GM13977 (cell line): ENCODE results near the gene CSNK1G2.

Experiments used
- DNase-seq: peaks from one replicate; pipeline ENCODE4 v3.0.0; 2012; ENCODE audit warnings: low spot score
- in situ Hi-C: fragments of 300-500 bp; cut with MboI; formaldehyde crosslinking; loops from one replicate; pipeline ENCODE4 v1.12.0; 2022; ENCODE audit warnings: low sequenced_read_pairs, low pct_unique_long_range_greater_than_20kb, mixed read lengths, inconsistent platforms; ENCODE audit not compliant: unreplicated experiment
- TF ChIP-seq, protein P1 (sequence below): IDR thresholded peaks from 2 replicates; pipeline ENCODE4 v1.5.1; 2012; ENCODE audit warnings: mild to moderate bottlenecking, control low read depth; ENCODE audit not compliant: insufficient read depth; ENCODE audit errors: extremely low read depth, missing control alignments

The CSNK1G2 gene

DNA sequence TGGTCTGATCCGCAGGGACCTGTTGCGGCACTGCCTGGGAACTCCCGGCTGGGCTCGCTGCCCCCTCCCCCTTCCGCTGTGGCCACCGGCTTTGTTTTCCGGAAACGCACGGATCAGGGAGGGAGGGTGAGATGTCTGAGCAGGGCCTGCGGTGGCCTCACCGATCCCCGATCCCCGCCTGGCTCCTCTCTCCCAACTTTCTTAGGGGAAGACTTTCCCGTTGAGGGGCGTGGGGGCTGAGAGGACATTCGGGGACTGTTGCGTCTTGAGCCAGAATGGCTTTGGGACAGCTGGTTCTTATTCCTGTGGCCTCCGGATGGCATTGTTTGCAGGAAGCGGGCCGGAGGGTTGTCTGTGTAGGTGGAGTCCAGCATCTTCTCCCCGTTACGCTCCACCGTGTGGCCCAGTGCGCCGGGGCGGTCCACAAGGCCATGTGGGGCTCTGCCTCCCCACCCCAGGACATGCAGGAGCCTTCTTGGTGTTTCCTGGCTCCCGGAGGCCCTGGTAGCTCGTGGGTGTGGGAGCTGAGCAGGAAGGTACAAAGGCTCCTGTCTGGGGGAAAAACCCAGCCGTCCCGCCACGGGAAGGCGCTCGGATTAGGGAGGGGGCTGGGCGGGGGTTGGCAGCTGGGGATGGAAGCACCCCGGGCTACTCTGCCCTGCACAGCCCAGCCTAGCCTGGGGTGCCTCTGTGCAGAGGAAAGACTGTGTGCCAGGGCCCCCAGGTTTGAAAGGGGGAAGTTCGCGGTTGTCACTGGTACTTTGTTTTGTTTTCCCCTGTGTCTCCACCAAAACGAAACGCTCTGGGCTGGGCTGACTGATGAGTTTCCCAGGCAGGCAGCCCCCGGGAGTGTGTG, 1.3 kb downstream of the CSNK1G2 start:
- in situ Hi-C loops, result no loop called here
- peak; percentile 85 for DNase-seq
- TF ChIP-seq, protein P1, sequence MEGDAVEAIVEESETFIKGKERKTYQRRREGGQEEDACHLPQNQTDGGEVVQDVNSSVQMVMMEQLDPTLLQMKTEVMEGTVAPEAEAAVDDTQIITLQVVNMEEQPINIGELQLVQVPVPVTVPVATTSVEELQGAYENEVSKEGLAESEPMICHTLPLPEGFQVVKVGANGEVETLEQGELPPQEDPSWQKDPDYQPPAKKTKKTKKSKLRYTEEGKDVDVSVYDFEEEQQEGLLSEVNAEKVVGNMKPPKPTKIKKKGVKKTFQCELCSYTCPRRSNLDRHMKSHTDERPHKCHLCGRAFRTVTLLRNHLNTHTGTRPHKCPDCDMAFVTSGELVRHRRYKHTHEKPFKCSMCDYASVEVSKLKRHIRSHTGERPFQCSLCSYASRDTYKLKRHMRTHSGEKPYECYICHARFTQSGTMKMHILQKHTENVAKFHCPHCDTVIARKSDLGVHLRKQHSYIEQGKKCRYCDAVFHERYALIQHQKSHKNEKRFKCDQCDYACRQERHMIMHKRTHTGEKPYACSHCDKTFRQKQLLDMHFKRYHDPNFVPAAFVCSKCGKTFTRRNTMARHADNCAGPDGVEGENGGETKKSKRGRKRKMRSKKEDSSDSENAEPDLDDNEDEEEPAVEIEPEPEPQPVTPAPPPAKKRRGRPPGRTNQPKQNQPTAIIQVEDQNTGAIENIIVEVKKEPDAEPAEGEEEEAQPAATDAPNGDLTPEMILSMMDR, result no peak

DNA sequence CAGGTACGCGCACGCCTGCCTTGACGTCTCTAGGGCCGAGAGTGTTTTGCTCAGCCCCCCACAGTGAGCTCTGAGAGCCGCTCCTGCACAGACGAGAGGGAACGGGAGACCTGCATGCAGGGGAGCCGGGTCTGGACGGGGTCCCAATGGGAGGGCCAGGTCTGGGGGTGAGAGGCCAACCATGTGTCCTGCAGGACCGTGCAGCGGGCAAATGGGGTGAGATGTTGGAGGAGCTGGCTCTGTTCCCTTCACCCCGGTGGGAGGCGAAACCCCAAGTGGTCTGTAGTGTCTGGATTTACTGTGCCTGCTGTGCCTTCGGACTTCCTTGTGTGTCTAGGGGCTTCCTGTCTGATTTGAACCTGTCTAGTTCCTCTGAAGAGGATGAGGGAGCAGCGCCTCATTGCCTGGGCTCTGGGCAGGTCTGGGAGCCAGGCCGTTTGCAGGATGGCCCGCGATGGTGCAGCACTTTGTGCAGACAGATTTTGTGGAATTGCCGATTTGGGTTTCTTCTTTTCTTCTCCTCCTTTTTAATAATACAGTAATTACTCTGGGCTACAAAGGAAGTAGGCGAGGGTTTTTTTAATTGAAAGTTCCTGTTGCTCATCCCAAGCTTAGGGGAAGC, 2.1 kb downstream of the CSNK1G2 start:
- TF ChIP-seq, protein P1, result no peak
- in situ Hi-C loops, result no loop called here
- no peak for DNase-seq

DNA sequence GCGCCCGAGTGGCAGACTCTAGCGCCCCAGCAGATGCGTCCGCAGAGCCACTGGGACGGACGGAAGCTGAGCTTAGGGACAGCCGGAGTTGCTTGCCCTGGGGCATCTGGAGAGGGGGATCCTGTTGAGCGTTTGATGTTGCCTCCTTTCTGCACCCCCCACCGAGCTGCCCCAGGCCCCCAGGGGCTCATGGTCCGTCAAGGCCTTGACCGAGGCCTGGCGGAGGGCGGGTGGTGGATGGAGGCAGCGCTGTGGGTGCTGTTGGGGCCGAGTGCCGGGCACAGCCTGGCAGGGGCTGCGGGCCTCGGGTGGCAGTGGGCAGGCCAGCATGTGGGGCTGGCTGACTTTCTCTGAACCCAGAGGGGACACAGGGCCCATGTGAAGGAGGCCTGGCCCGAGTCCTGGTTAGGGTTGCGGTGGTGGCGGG, 2.7 kb downstream of the CSNK1G2 start:
- in situ Hi-C loops, result no loop called here
- TF ChIP-seq, protein P1, result no peak
- DNase-seq, result no peak

DNA sequence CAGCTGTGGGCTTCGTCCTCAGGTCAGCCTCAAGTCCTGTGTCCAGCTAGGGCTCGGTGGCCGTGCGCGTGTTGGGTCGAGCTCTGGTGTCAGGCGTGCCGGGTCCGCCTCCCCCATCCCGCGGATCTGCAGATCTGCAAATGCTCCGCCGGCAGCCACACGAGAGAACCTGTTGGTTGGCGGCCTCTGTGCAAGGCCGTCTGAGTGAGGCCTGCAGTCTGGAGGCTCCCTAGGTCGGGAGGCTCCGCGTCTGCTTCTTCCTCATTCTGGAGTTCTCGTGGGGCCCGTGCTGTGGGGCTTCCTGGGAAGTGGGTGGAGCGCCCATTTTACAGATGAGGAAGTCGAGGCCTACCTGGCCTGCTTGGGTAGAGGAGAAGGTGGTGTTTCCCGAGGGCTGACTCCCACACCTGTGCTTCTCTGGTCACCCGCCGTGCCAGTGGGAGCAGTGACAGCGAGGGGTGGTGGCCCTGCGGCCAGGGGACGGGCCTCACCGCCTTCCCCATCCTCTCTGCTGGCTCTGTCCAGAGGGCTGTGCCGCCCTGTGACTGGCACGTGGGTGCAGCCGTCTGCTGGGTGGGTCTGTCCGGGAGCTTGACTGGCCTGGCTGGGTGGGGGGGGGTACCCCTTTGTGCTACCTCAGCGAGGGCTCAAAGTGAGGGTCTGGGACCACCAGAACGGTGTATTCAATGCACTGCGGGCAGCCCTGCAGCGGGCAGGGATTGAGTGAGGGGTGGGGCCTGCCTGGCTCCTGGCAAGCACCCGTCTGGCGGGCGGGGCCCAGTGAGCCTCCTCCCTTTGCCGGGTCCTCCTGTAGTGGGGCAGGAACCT, 3.3 kb downstream of the CSNK1G2 start:
- no peak for DNase-seq
- in situ Hi-C loops, result no loop called here
- TF ChIP-seq, protein P1, result no peak

DNA sequence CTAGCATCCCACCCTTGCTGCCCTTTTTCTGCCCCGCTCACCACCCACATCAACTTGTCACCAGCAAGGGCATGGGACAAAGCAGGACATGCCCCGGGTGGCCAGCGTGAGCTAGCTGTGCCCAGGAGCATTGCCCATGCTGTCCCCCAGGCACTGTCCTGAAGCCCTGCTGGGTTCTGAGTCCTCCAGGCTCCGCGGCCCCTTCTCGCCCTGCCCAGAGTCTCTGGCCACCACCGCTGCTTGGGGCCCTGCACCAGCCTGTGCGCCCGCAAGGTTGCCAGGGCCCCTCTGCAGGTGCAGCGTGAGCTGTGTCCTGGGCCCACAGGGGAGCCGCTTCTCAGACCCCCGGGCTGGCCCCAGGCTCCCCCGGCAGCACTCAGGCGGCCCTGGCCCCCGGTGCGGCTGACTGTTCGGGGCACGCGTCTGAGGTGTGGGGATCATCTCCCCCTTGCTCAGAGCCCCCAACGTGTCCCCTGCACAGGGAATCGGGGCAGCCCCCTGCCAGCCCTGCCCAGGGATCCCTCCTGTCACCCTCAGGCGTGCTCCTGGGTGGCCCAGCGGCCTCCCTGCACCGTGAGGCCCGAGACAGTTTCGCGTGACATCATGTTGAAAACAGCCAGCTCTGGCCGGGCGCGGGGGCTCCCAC, 4.1 kb downstream of the CSNK1G2 start:
- TF ChIP-seq, protein P1, result no peak
- no peak for DNase-seq
- in situ Hi-C loops, result no loop called here

DNA sequence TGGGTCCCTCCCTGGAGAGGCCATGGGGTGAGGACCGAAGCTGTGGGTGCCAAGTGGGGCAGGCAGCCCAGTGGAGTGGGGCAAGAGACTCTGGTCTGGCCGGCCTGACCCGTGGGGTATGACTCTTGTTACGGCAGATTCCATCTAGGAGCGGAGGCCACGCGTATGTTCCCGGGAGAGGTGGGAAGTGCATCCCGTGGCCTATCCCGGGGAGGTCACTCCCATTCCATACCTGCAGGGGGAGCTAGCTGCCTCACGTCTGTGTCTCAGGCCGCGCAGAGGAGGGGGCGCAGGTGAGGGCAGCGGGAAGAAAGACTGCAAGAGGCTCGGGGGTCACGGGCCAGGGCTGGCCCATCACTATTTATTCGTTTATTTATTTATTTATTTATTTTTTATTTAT, 4.9 kb downstream of the CSNK1G2 start:
- in situ Hi-C loops, result no loop called here
- TF ChIP-seq, protein P1, result peak; percentile 59
- no peak for DNase-seq
